Measurements from ENCODE around the gene ATF7.
"Not testable (repeated sequence)": the region's sequence is repeated elsewhere in the genome, so short reads cannot be mapped to it uniquely, and the experiment has no call there.

Gene ATF7

DNA sequence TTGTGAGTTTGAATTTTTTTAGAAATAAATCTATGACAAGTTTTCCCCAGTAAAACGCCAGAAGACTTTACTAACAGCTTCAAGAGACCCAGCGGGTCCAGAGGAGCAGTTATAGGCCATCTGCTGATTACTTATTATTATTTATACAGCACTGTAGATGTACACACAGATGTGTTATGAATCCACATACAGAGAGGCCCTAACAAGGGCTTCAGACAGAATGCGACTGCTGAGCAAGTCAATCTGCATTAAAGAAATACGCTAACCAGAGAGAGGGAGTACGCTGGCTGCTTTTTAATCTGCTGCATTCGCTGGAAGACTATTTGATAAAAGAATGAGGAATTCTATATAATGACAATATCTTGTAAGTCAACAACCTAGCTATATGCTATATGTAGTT is 32.5 kb downstream of the ATF7 start:
- peak; percentile 28 for DNase-seq

DNA sequence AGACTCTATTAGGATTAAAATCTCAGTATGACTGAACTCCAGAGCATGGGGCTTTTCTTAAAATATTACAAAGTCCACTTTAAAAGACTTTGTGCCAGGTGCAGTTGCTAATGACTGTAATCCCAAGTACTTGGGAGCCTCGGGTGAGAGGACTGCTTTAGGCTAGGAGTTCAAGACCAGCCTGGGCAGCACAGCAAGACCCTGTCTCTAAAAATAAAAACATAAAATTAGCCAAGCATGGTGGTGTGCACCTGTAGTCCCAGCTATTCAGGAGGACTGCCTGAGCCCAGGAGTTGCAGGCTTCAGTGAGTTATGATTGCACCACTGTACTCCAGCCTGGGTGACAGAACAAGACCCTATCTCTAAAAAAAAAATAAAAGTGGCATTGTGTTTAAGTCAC is 33.2 kb downstream of the ATF7 start:
- DNase-seq = no peak

DNA sequence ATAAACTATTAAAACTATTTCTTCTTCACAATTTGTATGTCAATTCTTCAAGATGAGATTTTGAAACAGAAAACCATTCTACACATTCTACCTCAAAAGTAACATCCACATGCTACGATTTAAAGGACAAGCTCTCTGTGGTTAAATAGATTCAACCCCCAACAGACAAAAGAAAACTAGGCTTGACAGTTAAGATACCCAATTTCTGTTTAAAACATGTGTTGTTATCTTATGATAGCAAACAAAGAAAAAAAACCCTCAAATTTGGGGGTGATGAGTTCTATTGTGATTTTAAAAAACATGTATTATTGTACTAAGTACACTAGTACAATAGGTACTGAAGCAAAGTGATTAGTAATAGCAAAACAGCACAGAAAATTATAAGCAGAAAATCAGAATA is 33.8 kb downstream of the ATF7 start:
- DNase-seq = peak; percentile 42

DNA sequence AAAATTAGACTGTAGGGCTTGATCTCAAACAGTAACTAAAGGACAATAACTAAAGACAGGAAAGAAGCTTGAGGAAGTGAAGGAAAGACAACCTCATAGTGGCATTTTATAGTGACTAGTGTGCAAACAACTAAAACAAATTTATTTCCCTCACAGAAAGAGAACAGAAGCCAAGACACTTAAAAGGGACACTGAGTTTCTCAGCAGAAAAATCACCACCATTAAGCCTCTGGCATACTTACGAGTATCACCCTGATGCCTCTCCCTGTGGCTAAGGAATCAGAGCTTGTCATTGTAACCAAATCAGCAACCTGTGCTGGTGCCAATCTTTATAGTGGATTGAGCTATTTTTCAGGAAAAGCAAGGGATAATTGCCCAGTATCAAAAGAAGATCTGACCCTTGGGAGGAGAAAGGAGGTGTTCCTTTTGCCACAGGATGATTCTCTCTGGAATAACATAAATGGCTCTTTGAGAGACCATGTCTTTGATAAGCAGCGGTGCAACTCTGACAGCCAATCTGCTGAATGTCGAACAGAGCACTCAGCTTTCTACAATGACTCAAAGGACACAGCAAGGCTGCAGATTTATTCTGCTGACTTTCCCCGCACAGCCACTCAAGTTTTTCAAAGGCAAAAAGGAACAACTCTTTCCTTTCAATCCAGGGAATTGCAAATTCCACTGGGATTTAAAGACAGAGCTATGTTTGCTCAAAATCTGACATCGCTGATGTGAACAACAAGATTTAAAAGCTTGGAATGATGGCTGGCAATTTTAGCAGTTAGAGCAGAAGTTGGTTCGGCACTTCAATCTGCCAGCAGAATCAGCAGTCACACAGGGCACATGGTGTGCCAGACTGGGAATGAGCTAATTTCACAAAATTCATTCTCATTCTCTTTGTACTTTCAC is 34.6 kb downstream of the ATF7 start:
- peak; percentile 81 for DNase-seq

DNA sequence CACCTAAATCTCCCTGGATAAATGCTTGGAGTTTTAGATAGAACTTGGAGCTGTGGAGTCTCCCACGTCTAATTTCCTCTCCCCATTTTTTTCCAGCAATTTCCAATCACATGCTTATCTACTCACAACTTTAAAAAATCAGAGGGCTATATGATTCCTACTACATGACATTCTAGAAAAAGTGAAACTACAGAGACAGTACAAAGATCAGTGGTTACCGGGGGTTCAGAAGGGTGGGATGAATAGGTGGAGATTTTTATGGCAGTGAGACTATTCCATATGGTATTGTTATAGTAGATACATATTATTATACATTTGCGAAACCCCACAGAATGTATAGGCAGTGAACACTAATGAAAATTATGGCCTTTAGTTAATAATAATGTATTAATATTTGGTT is 35.5 kb downstream of the ATF7 start:
- no peak for DNase-seq

DNA sequence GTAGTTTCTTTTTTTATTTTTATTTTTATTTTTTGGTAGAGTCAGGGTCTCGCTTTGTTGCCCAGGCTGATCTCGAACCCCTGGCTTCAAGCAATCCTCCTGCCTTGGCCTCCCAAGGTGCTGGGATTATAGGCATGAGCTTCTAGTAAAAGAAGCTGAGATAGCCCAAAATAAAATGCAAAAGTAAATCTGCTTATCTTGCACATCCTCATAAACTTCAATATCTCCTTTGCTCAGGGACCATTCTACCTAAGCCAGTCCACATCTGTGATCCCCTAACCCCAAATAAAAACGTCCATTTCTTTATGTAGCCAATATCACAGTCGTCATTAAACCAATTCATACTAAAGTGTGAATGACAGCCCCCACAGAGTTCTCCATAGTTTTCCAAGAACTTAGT is 36.3 kb downstream of the ATF7 start:
- no peak for DNase-seq

DNA sequence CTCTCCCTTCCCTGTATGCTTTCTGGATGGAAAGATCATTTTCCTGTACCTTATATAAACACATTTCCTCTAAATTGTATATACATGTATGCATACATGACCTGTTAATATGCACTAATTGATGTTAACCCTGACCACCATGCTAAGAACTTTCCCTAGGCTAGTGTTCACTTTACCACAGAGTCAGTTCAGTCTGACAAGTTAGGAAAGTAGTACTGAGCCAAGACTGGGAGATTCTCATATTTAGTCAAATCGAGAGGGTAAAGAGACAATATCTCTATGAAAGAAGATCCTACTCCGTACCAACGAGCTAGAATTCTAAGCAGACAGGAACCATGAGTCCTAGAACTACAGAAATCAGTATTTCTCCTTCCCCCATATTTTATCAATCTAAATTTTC is 36.8 kb downstream of the ATF7 start:
- no peak for DNase-seq

DNA sequence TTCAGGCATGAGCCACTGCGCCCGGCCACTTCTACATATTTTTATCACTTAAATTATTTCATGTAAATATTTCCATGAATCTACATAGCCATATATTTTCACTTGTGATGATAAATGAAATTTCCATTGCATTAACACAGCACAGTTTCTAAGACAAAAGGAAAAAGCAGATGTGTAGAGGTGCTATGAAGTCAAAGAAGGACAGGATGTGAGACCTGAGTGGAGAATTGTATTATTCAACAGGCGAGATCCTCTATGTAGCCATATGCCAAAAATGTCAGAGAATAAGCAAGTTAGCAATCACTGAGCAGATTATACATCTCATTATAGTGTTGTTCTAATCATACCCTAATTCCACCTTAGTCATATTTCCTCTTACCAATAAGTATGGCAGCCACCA is 38.1 kb downstream of the ATF7 start:
- DNase-seq = no peak

DNA sequence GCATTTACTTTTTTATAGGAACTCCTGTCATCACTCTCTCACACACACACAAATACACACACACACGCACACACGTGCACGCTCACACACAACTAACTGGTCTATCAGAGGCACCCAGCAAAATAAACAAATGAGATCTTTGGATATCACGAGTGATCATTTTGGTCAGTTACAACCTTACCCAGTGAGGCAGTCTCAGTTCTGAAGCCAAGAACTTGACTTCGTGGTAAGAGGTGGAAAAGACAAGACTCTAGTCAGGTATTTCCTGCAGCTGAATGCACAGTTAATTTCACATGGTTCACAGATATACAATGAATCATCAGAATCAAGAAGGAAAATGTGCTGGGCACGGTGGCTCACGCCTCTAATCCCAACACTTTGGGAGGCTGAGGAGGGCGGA is 39.4 kb downstream of the ATF7 start:
- DNase-seq = no peak

DNA sequence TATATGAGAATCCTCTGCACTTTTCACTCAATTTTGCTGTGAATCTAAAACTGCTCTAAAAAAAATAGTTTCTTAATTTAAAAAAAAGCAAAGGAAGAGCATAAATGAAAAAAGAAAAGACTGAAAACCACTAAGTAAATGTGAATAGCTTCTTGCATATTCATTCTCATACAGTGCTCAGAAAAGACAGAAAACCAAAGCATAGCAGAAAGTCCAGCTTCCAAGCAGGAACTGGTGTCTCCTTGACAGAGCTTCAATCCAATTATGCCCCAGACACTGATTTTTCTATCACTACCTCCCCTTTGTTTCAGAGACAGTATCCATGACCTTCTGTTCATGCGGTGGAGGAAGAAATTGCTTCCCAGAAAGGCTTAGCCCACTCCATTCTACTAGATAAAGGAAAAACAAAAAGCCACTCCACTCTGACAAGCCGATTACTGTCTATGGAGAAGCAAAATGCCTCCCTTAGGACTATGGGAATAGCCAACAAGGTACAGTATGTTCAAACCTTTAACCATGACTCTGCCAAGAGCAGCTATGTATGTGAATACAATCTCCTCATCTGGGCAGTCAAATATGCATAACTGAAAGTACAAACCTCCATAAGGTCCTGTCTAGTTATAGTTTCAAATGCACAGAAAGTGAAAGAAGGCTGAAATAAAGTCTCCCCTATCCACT is 40.6 kb downstream of the ATF7 start:
- no peak for DNase-seq

DNA sequence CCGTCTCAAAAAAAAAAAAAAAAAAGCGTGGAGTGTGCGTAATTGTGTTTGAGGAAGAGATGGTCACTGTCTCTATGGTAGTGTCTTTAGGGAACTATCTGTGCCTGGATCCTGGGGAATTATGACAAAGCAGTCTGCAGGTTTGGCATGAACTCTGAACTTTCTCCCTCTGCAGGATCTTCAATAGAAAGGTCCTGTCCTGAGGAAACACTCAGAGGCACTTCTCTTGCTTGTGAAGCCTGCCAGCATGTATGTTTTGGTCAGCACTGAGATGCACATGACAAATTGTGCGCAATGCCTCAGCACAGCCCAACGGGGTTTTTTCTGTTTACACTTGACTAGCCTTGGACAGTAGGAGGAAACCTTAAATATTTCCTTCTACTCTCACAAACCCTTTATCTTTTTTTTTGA is 46.6 kb downstream of the ATF7 start:
- DNase-seq = no peak

DNA sequence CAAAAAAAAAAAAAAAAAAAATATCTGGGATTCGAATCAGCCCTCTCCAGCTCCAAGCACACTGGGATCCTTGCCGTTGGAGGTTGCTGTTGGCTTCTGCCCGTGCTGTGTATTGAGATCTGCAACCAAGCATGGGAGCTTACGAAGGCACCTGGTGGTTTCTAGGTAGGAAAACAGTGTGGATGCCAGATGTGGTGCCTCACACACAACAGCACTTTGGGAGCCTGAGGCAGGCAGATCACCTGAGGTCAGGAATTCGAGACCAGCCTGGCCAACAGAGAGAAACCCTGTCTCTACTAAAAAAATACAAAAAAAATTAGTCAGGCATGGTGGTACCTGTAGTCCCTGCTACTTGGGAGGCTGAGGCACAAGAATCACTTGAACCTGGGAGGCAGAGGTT is 47.4 kb downstream of the ATF7 start:
- no peak for DNase-seq

DNA sequence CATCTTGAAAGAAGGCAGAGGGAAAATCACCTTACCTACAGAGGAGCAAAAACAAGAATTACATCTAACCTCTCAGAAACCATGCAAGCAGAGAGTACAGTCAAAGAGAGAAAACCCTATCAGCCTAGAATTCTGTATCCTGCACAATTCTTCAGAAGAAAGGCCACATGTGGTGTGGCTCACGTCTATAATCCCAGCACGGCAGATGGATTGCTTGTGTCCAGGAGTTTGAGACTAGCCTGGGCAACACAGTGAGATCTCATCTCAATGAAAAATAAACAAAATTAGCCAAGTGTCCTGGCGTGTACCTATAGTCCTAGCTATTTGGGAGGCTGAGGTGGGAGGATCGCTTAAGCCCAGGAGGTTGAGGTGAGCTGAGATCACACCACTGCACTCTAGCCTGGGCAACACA is 48.2 kb downstream of the ATF7 start:
- DNase-seq = no peak

DNA sequence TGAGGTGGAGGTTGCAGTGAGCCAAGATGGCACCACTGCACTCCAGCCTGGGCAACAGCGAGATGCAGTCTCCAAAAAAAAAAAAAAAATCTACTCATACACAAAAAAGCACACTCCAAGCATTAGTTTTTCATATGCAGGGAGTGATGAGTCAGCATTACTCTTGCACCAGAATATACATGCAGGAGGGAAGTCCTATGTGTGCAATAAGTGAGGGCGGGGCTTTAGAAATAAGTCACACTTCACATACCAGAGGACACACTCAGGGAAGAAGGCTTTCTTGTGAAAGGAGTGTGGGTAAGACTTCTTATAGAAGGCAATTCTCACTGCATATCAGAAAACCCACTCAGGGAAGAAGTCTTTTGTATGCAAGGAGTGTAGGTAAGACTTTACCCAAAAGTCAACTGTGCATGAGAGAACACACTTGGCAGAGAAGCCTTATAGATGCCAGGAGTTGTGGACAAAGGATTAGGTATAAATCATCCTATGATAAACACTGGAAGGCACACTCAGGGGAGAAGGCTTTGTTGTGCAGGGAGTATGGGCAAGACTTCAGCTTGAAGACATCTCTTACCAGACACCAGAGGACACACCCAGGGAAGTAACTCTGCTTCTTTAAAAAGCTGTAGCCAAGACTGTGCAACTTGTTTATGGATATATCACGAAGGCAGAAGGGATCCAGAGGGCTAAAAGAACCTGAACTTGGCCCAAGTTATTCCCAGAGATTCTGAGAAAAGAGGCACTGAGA is 50.5 kb downstream of the ATF7 start:
- DNase-seq = no peak

DNA sequence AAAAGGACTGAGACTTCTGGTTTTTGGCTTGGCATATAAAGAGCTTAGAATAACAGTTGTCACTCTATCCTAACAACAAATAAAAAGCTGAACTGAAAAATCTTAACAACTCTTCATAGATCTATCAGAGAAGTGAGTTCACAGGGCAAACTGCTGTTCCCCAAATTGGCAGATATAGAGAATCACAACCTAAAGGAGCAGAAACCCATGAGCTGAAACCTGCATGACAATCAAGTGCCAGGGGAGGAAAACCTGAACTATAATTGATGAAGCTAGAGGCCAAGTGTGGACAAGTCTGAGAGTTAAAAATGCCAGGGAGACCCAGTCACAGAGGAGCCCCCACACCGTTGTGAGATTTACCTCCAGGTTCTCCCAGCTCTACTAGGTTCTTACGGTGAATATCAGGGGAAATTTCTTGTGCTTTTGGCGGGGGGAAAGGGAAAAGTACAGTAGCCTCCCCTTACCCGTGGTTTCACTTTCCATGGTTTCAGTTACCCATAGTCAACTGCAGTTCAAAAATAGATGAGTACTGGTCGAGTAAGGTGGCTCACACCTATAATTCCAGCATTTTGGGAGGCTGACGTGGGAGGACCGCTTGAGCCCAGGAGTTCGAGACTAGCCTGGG is 53.9 kb downstream of the ATF7 start:
- DNase-seq = no peak

DNA sequence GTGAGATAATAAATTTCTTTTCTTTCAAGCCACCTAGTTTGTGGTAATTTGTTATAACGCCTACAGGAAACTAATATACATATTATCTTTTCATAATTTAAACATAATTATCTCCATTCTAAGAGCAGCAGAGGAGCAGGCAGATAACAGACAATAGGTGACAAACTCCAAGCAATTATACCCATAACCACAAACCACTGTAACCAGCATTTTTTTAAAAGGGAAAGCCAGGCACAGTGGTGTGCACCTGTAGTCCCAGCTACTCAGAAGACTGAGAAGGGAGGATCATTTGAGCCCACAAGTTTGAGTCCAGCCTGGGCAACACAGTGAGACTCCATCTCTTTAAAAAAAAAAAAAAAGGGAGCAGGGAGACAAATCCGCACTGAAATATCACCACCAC is 54.9 kb downstream of the ATF7 start:
- DNase-seq = no peak

DNA sequence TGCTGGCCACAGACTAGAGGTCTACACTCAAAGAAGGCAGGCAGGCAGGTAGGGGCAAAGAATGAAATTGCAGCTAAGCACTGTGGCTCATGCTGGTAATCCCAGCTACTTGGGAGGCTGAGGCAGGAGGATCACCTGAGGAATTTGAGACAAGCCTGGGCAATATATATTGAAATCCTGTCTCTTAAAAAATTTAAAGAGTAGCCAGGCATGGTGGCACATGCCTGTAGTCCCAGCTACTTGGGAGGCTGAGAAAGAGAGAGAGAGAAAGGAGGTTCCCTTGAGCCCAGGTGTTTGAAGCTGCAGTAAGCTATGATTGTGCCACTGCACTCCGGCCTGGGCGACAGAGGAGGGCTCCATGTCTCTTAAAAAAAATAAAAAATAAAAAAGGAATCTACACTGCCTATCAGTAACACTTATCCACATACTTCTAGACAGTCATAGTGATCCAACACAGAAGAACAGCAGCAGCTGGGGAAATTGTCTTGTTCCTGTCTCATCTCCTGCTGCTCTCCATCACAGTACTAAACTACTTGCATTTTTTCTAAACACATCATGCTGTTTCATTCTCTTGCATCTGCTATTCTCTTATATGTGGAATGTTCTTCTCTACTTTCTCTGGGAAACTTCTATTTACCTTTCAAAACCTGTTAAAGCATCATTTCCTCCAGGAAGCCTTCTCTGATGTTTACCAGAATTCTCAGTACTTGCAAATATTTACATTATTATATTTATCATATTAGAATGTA is 57.2 kb downstream of the ATF7 start:
- DNase-seq = no peak

DNA sequence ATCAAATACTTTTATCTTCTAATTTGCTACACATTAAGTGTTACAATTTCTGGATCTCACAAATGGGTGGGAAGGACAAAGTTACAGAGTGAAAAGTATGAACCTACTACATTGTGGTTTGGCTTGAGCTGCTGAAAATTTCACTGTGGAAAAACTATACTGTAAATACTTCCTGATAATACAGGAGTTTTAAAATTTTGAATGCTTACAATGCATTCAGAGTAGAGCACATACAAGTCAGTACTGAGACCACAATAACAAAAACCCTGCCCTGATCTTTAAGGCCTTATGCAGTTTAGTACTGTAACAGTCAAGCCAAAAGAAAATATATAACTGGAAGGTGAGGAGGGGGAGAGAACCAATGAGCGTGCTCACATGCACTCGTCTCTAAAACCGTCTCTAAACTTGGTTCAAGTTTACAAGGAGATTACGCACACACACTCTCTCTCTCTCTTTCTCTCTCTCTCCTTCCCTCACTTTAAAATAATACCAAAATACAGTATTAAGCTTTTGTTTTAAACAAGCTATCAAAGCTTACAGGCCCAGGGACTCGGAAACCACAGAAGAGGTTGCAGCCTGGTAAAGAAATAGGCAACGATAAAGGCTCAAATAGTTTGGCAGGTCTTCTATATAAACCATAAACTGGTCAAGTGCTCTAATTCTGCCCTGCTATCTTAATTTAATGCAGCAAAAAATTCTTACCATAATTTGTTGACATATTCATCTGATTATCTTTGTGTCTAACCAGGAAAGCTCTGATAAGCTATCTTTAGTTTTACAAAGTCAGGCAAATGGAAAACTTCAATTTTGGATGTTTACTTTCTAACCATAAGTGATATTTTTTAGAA is 58.0 kb downstream of the ATF7 start:
- no peak for DNase-seq

DNA sequence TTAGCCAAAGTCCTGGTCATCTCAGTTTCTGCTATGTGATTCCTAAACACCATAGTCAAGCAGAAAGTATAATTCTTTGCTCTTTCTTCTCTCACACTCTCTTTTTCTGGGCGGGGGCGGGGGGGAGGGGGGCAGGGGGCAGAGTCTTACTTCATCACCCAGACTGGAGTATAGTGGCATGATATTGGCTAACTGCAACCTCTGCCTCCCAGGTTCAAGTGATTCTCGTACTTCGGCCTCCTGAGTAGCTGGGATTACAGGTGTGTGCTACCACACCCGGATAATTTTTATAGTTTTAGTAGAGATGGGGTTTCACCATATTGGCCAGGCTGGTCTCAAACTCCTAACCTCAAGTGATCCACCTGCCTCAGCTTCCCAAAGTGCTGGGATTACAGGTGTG is 60.8 kb downstream of the ATF7 start:
- not testable (repeated sequence) for DNase-seq

DNA sequence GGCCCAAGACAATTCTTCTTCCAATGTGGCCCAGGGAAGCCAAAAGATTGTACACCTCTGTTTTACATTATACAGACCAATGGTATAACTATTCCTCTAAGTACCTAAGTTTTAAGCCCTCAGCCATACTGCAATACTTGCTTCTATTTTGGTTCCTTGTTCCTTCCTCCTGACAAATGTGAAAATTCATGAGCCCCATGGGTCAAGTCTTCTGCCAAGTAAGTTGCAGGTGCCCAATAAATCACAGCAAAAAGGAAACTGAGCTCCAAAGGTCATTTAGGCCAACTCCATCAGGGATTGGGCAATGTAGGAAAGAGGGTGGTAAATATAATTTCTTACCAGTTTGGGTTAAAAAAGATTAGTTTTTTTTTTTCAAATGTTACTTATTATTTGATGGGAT is 61.2 kb downstream of the ATF7 start:
- DNase-seq = no peak

DNA sequence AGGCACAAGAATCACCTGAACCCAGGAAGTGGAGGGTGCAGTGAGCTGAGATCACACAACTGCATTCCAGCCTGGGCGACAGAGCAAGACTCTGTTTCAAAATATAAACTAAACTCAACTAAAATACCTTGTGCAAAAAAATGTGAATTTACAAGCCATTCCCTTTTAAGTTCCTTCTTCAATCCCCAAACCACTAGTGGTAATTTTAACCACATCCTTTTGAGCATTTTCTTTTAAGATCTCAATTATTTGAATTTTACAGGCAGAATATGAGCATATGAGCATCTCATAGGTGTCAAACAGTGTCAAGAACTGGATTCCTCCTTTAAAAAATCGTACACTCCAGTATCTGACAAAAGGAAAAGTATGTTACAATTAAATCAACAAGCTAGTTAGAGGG is 61.9 kb downstream of the ATF7 start:
- DNase-seq = no peak

Data from midbrain (tissue), 1 donor.